DOHH2 (cell line): Measurements from ENCODE around the gene GABRB1.

Experiments
- H3F3A ChIP-seq: fragments of 200-600 bp; sonication (generic), shearing (Covaris generic); 2 replicates; pipeline ENCODE4 v1.6.0; 2016; ENCODE audit warnings: antibody characterized with exemption, mild to moderate bottlenecking; ENCODE audit not compliant: control insufficient read depth, insufficient read depth
- H3K27ac ChIP-seq: fragments of 200-600 bp; sonication (generic); 2 replicates; pipeline ENCODE4 v1.5.1; 2014; ENCODE audit warnings: low read depth, mild to moderate bottlenecking, low read length, moderate library complexity
- H3K27me3 ChIP-seq: fragments of 200-600 bp; sonication (generic); 2 replicates; pipeline ENCODE4 v1.6.1; 2014; ENCODE audit warnings: mild to moderate bottlenecking, low read length, mixed read lengths; ENCODE audit not compliant: control insufficient read depth
- H3K36me3 ChIP-seq: fragments of 200-600 bp; sonication (generic); 2 replicates; pipeline ENCODE4 v1.6.1; 2014; ENCODE audit warnings: mild to moderate bottlenecking, low read length, moderate library complexity, mixed read lengths; ENCODE audit not compliant: control insufficient read depth
- H3K4me1 ChIP-seq: fragments of 200-600 bp; sonication (generic); 2 replicates; pipeline ENCODE4 v1.6.1; 2014; ENCODE audit warnings: mild to moderate bottlenecking, low read length, mixed read lengths; ENCODE audit not compliant: control insufficient read depth
- H3K4me2 ChIP-seq: fragments of 200-600 bp; sonication (generic); 2 replicates; pipeline ENCODE4 v1.6.0; 2014; ENCODE audit warnings: mild to moderate bottlenecking, low read length, moderate library complexity
- H3K4me3 ChIP-seq: fragments of 200-600 bp; sonication (generic); 2 replicates; pipeline ENCODE4 v1.5.1; 2014; ENCODE audit warnings: mild to moderate bottlenecking, low read length, mixed read lengths
- H3K79me2 ChIP-seq: fragments of 200-600 bp; sonication (generic); 2 replicates; pipeline ENCODE4 v1.6.1; 2014; ENCODE audit warnings: mild to moderate bottlenecking, low read length, mixed read lengths; ENCODE audit not compliant: control insufficient read depth
- H3K9me2 ChIP-seq: fragments of 200-600 bp; sonication (generic); replicated peaks from 2 replicates; pipeline ENCODE4 v1.6.1; 2014; ENCODE audit warnings: mild to moderate bottlenecking, low read length, mixed read lengths; ENCODE audit not compliant: control insufficient read depth
- H3K9me3 ChIP-seq: fragments of 200-600 bp; sonication (generic); 2 replicates; pipeline ENCODE4 v1.6.1; 2014; ENCODE audit warnings: antibody characterized with exemption, low read length, mixed read lengths; ENCODE audit not compliant: control insufficient read depth, insufficient read depth
- H4K20me1 ChIP-seq: fragments of 200-600 bp; sonication (generic); 2 replicates; pipeline ENCODE4 v1.6.0; 2014; ENCODE audit warnings: low read depth, mild to moderate bottlenecking, antibody characterized with exemption, low read length, moderate library complexity; ENCODE audit not compliant: control insufficient read depth, insufficient read depth
- EZH2phosphoT487 ChIP-seq: fragments of 200-600 bp; sonication (generic); IDR thresholded peaks from 2 replicates; pipeline ENCODE4 v1.6.1; 2017; ENCODE audit warnings: borderline replicate concordance, mild to moderate bottlenecking, antibody characterized with exemption, low read length, moderate library complexity, mixed read lengths
- TF ChIP-seq, protein P1 (sequence below): fragments of 200-600 bp; sonication (generic); IDR thresholded peaks from one replicate; pipeline ENCODE4 v1.5.1; 2014; ENCODE audit warnings: antibody characterized with exemption, mild to moderate bottlenecking, low read depth, low read length; ENCODE audit not compliant: poor library complexity, severe bottlenecking

The GABRB1 gene

GRCh38 chr4:47155919-47156318 is 124.6 kb downstream of the GABRB1 start:
- no peaks in the 10 kb centered on the region for H3K79me2 ChIP-seq
- H3K4me1 ChIP-seq = no peaks in the 10 kb centered on the region
- H4K20me1 ChIP-seq = no peaks in the 10 kb centered on the region
- no peak overlapping the region for H3K4me2 ChIP-seq
- no peak for TF ChIP-seq EZH2phosphoT487
- TF ChIP-seq, protein P1, sequence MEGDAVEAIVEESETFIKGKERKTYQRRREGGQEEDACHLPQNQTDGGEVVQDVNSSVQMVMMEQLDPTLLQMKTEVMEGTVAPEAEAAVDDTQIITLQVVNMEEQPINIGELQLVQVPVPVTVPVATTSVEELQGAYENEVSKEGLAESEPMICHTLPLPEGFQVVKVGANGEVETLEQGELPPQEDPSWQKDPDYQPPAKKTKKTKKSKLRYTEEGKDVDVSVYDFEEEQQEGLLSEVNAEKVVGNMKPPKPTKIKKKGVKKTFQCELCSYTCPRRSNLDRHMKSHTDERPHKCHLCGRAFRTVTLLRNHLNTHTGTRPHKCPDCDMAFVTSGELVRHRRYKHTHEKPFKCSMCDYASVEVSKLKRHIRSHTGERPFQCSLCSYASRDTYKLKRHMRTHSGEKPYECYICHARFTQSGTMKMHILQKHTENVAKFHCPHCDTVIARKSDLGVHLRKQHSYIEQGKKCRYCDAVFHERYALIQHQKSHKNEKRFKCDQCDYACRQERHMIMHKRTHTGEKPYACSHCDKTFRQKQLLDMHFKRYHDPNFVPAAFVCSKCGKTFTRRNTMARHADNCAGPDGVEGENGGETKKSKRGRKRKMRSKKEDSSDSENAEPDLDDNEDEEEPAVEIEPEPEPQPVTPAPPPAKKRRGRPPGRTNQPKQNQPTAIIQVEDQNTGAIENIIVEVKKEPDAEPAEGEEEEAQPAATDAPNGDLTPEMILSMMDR = no peak
- H3K36me3 ChIP-seq = no peaks in the 10 kb centered on the region
- no peaks in the 10 kb centered on the region for H3K27me3 ChIP-seq
- H3K9me3 ChIP-seq = no peaks in the 10 kb centered on the region
- no peak overlapping the region for H3K27ac ChIP-seq
- H3K9me2 ChIP-seq = no peaks in the 10 kb centered on the region
- no peaks in the 10 kb centered on the region for H3F3A ChIP-seq
- H3K4me3 ChIP-seq = no peak overlapping the region

DNA sequence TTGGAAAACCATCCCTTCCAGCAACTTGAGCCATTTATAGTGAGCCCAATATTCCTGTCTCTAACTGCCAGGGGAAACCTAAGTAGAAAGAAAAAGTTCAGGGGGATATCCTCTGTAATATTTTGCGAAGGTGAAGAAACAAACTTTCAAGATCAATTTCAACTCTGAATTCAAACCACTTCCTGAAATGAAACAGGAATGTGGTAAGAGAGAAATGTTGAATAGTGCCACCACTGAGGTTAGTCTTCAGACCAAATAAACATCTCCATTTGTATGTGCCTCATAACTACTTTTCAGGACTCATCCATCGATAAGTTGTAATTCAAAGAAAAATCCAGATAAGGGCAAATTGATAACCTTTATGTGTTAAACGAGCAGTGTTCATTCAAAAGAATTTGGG is 128.7 kb downstream of the GABRB1 start:
- Histone ChIP-seq H4K20me1 (no peaks in the 10 kb centered on the region), H3K79me2 (no peaks in the 10 kb centered on the region), H3K36me3 (no peaks in the 10 kb centered on the region), H3K9me3 (no peaks in the 10 kb centered on the region), H3K4me2 (no peak overlapping the region), H3K27ac (no peak overlapping the region), H3K9me2 (no peaks in the 10 kb centered on the region), H3F3A (no peaks in the 10 kb centered on the region), H3K4me1 (no peaks in the 10 kb centered on the region), H3K4me3 (no peak overlapping the region), H3K27me3 (no peaks in the 10 kb centered on the region)
- TF ChIP-seq EZH2phosphoT487 = no peak
- TF ChIP-seq, protein P1 = no peak

GRCh38 chr4:47167081-47168035 is 136.0 kb downstream of the GABRB1 start:
- Histone ChIP-seq H3K27ac (no peak overlapping the region), H3K9me2 (no peaks in the 10 kb centered on the region), H4K20me1 (no peaks in the 10 kb centered on the region), H3K36me3 (no peaks in the 10 kb centered on the region), H3K27me3 (no peaks in the 10 kb centered on the region), H3K4me1 (no peaks in the 10 kb centered on the region), H3K79me2 (no peaks in the 10 kb centered on the region), H3F3A (no peaks in the 10 kb centered on the region), H3K4me2 (no peak overlapping the region), H3K4me3 (no peak overlapping the region), H3K9me3 (no peaks in the 10 kb centered on the region)
- TF ChIP-seq, protein P1 = no peak
- TF ChIP-seq EZH2phosphoT487 = no peak
